ENCODE results near the gene HOXA7.

Gene HOXA7

GRCh38 chr7:27131390-27131819, 25.1 kb downstream of the HOXA7 start:
- no peak for DNase-seq

GRCh38 chr7:27130540-27131389, 25.7 kb downstream of the HOXA7 start, which contains the start of gene HOXA4:
HOXA4 (minus strand) TSS chr7:27130757; CDS start chr7:27130733, 24 bp downstream.
- peak; percentile 69 for DNase-seq

GRCh38 chr7:27129729-27130539, 26.5 kb downstream of the HOXA7 start:
- DNase-seq: no peak

GRCh38 chr7:27128776-27129728, 27.4 kb downstream of the HOXA7 start:
- no peak for DNase-seq

GRCh38 chr7:27128034-27128433, 28.4 kb downstream of the HOXA7 start:
- no peak for DNase-seq

GRCh38 chr7:27126596-27127327, 29.7 kb downstream of the HOXA7 start:
- DNase-seq: no peak

- no peak for DNase-seq
Observed at GRCh38 chr7:27125986-27126394, 30.5 kb downstream of the HOXA7 start.

- DNase-seq: no peak
Observed at GRCh38 chr7:27124902-27125689, 31.4 kb downstream of the HOXA7 start.

GRCh38 chr7:27124096-27124901, 32.2 kb downstream of the HOXA7 start:
- DNase-seq: no peak

GRCh38 chr7:27123477-27124053, 32.9 kb downstream of the HOXA7 start:
- no peak for DNase-seq

- no peak for DNase-seq
Observed at GRCh38 chr7:27123007-27123476, 33.4 kb downstream of the HOXA7 start.

- DNase-seq: no peak
Observed at GRCh38 chr7:27122077-27122910, 34.2 kb downstream of the HOXA7 start.

- DNase-seq: no peak
Observed at GRCh38 chr7:27121684-27122076, 34.8 kb downstream of the HOXA7 start.

- no peak for DNase-seq
Observed at GRCh38 chr7:27119412-27119911, 37.0 kb downstream of the HOXA7 start.

GRCh38 chr7:27118580-27118979, 37.9 kb downstream of the HOXA7 start:
- DNase-seq: no peak

- DNase-seq: no peak
Observed at GRCh38 chr7:27117887-27118491, 38.5 kb downstream of the HOXA7 start.

GRCh38 chr7:27116962-27117886, 39.3 kb downstream of the HOXA7 start:
- no peak for DNase-seq

Measured in effector CD8-positive, alpha-beta T cell (primary cell).